ENCODE results near the gene CEP20. TPM values are rescaled to one million over a fixed set of nuclear protein-coding genes. Genes with fewer than 3 reads are reported as not detected.
"Not testable (repeated sequence)": the region's sequence is repeated elsewhere in the genome, so short reads cannot be mapped to it uniquely, and the experiment has no call there.

CEP20 gene
- total RNA-seq, 1 donor from 2014 or later: 36.4 TPM

GRCh38 chr16:15856182-15856581 lies 32.2 kb downstream of the CEP20 start:
- POLR2A ChIA-PET: no interaction called here
- Mint-ChIP-seq H3K4me1 (peaks cover 28% of the 10 kb centered on the region), H3K27ac (no peak overlapping the region), H3K27me3 (peaks cover 18% of the 10 kb centered on the region), H3K4me3 (peak overlapping the region; percentile 70), H3K9me3 (no peaks in the 10 kb centered on the region), H3K36me3 (ENCODE audit: low read depth) (no peaks in the 10 kb centered on the region)
- TF ChIP-seq CTCF (IDR thresholded peaks at IDR 0.05): no peak
- CTCF ChIA-PET: no interaction called here
- ATAC-seq (ENCODE audit: low read depth) (no peak), DNase-seq (no peak)
- intact Hi-C loops (cut with micrococcal nuclease): no loop called here

- H3K9me3 Mint-ChIP-seq: no peaks in the 10 kb centered on the region
- peaks cover 18% of the 10 kb centered on the region for H3K27me3 Mint-ChIP-seq
- H3K36me3 Mint-ChIP-seq (ENCODE audit: low read depth): no peaks in the 10 kb centered on the region
- H3K27ac Mint-ChIP-seq: no peak overlapping the region
- ATAC-seq (ENCODE audit: low read depth) (peak; percentile 60), DNase-seq (no peak)
- intact Hi-C loops (cut with micrococcal nuclease): no loop called here
- CTCF ChIA-PET: no interaction called here
- H3K4me1 Mint-ChIP-seq: peaks cover 28% of the 10 kb centered on the region
- POLR2A ChIA-PET: no interaction called here
- TF ChIP-seq CTCF (IDR thresholded peaks at IDR 0.05): no peak
- peak overlapping the region; percentile 70 for H3K4me3 Mint-ChIP-seq
These were observed 32.7 kb downstream of the CEP20 start for GRCh38 chr16:15855704-15856003.

- no peak for TF ChIP-seq CTCF (IDR thresholded peaks at IDR 0.05)
- DNase-seq (no peak), ATAC-seq (ENCODE audit: low read depth) (no peak)
- H3K4me1 Mint-ChIP-seq: peaks cover 28% of the 10 kb centered on the region
- peak overlapping the region; percentile 70 for H3K4me3 Mint-ChIP-seq
- POLR2A ChIA-PET: interaction anchor here (0.5 kb wide), 1 partner anchor 22 kb away, joined by 9 read pairs; no protein-coding TSS in a partner anchor
- H3K27me3 Mint-ChIP-seq: peaks cover 18% of the 10 kb centered on the region
- no peak overlapping the region for H3K27ac Mint-ChIP-seq
- no peaks in the 10 kb centered on the region for H3K9me3 Mint-ChIP-seq
- intact Hi-C loops (cut with micrococcal nuclease): no loop called here
- CTCF ChIA-PET: no interaction called here
- H3K36me3 Mint-ChIP-seq (ENCODE audit: low read depth): no peaks in the 10 kb centered on the region
These were observed 33.3 kb downstream of the CEP20 start for GRCh38 chr16:15854906-15855703.

- H3K4me1 Mint-ChIP-seq: peaks cover 28% of the 10 kb centered on the region
- POLR2A ChIA-PET: no interaction called here
- intact Hi-C loops (cut with micrococcal nuclease): no loop called here
These were observed 34.3 kb downstream of the CEP20 start for GRCh38 chr16:15854061-15854460.

GRCh38 chr16:15853021-15853420 lies 35.4 kb downstream of the CEP20 start:
- peaks cover 22% of the 10 kb centered on the region for H3K27me3 Mint-ChIP-seq
- intact Hi-C loops (cut with micrococcal nuclease): no loop called here
- DNase-seq: no peak
- no peaks in the 10 kb centered on the region for H3K9me3 Mint-ChIP-seq
- ATAC-seq (ENCODE audit: low read depth): no peak
- TF ChIP-seq CTCF (IDR thresholded peaks at IDR 0.05): no peak
- peaks cover 28% of the 10 kb centered on the region for H3K4me1 Mint-ChIP-seq
- ChIA-PET POLR2A (no interaction called here), CTCF (no interaction called here)
- no peak overlapping the region for H3K4me3 Mint-ChIP-seq
- no peaks in the 10 kb centered on the region for H3K36me3 Mint-ChIP-seq (ENCODE audit: low read depth)
- H3K27ac Mint-ChIP-seq: no peak overlapping the region

More at GRCh38 chr16:15854061-15854460, 34.3 kb downstream of the CEP20 start:
- DNase-seq (no peak), ATAC-seq (ENCODE audit: low read depth) (no peak)
- no peak for TF ChIP-seq CTCF (IDR thresholded peaks at IDR 0.05)
- no peaks in the 10 kb centered on the region for H3K9me3 Mint-ChIP-seq
- H3K36me3 Mint-ChIP-seq (ENCODE audit: low read depth): no peaks in the 10 kb centered on the region
- H3K4me3 Mint-ChIP-seq: no peak overlapping the region
- peaks cover 16% of the 10 kb centered on the region for H3K27me3 Mint-ChIP-seq
- H3K27ac Mint-ChIP-seq: no peak overlapping the region
- CTCF ChIA-PET: no interaction called here

GRCh38 chr16:15850555-15850954 lies 37.8 kb downstream of the CEP20 start:
- H3K27ac Mint-ChIP-seq; H3K4me1 Mint-ChIP-seq; H3K36me3 Mint-ChIP-seq (ENCODE audit: low read depth); POLR2A ChIA-PET; H3K27me3 Mint-ChIP-seq; ATAC-seq (ENCODE audit: low read depth); H3K4me3 Mint-ChIP-seq; DNase-seq; CTCF ChIA-PET; H3K9me3 Mint-ChIP-seq; intact Hi-C loops (cut with micrococcal nuclease): not testable (repeated sequence)

Measured in activated B cell treated with CpG ODN at 0.5 μM for 24 hours (primary cell).